Astrocyte (in vitro differentiated cells and primary cell): Measurements from ENCODE around the gene CHCHD4.

Experiments used
- CTCF ChIP-seq: IDR thresholded peaks from 2 replicates; pipeline ENCODE4 v1.5.1; 2011; ENCODE audit warnings: low read depth, mild to moderate bottlenecking, inconsistent platforms, low read length, moderate library complexity; ENCODE audit not compliant: insufficient read depth
- EZH2 ChIP-seq: IDR thresholded peaks from 2 replicates; pipeline ENCODE4 v1.6.1; 2012; ENCODE audit warnings: mild to moderate bottlenecking, low read length, inconsistent platforms; ENCODE audit not compliant: insufficient read depth

- no peak for TF ChIP-seq CTCF
- no peak for TF ChIP-seq EZH2
Measured at GRCh38 chr3:14128724-14129123, 4.1 kb upstream of the CHCHD4 start.
